SIG-M5 treated with dmso at 0.1 percent for 504 hours (cell line): ENCODE data around the gene NOTO.

Experiments used
- DNase-seq: peaks from one replicate; lab custom pipeline; 2025; ENCODE audit not compliant: unreplicated experiment; lab: John Stamatoyannopoulos, UW

NOTO gene

GRCh38 chr2:73233154-73233931, 31.0 kb downstream of the NOTO start, which contains the start of gene PRADC1:
PRADC1 (minus strand) TSS chr2:73233239; CDS start chr2:73233160, 79 bp downstream.
- peak; percentile 99 for DNase-seq

- DNase-seq = peak; percentile 92
These were observed 31.8 kb downstream of the NOTO start, which contains the start of gene CCT7 for GRCh38 chr2:73233932-73234832. CCT7 (plus strand) TSS chr2:73234308; CDS start chr2:73234379, 71 bp downstream.

DNA sequence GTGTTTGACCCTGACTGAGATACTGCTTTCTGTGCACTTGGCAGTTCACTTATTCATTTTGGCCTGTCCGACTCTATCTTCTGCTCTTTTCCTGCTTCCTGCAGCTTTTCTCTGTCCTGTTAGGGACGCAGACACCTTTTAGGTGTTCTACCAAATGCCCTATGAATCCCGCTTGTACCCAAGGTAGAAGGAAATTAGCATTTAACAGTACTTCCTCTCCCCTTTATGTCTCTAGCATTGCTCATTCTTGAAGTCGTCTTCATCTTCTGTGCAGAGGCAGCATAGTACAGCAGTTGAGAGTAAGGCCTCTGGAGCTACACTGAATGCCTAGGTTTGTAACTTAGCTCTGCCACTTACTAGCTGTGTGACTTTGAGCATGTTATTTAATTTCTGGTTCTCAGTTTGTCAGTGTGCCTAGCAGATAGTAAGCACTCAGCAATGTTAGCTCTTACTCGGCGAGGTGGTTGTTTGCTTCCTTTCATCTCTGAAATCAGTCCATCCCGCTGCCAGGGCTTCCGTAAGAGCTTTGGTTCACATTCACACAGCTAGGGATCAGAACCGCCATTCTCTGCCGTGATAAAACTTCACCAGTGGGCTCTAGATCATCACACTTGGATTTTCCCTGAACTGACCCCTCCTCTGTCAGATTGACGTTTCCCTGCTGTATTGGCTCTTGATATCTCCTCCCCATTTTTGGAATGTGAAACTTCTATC, 33.1 kb downstream of the NOTO start:
- DNase-seq = peak; percentile 48

GRCh38 chr2:73237168-73237567, 34.8 kb downstream of the NOTO start:
- DNase-seq = no peak

DNA sequence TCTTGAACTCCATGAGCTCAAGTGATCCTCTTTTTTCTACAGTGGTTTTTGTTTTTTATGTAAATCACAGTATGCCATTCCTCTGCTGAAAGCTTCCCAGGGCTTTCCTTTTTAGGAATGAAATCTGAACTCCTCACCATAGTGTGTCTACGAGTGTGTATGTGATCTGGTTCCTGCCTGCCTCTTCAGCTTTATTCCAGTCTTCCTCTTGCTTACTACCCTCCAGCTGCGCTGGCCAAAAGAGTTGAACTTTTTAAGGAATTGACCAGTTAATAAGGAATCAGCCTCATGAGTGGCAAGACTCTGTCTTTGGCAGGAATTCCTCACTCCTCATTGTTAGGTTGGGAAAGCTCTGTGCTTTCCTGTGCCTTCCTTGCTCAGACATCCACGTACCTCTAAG, 35.8 kb downstream of the NOTO start:
- no peak for DNase-seq

GRCh38 chr2:73238976-73239375, 36.6 kb downstream of the NOTO start:
- no peak for DNase-seq

DNA sequence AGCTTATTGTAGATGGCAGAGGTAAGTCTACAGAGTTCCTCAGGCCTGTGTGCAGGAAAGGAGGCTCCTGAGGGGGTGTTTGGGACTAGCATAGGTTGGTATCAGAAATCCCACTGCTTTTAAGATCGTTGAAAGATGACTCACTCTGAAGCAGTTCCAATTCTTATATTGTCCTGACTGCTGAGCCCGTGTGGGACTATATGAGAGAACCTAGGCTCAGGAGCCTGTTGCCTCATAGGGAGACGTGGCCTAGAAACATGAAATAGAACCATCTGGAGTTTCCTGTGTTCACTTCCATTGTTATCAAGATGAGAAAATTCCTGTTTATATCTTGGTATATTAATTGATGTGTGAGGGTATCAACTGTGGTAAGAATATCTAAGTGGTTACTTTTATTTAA, 37.4 kb downstream of the NOTO start:
- no peak for DNase-seq

GRCh38 chr2:73243884-73244570, 41.7 kb downstream of the NOTO start:
- no peak for DNase-seq

- DNase-seq = no peak
These were observed 42.2 kb downstream of the NOTO start for GRCh38 chr2:73244580-73244979.

GRCh38 chr2:73246850-73247249, 44.5 kb downstream of the NOTO start:
- no peak for DNase-seq

GRCh38 chr2:73249636-73250035, 47.3 kb downstream of the NOTO start:
- DNase-seq = no peak

DNA sequence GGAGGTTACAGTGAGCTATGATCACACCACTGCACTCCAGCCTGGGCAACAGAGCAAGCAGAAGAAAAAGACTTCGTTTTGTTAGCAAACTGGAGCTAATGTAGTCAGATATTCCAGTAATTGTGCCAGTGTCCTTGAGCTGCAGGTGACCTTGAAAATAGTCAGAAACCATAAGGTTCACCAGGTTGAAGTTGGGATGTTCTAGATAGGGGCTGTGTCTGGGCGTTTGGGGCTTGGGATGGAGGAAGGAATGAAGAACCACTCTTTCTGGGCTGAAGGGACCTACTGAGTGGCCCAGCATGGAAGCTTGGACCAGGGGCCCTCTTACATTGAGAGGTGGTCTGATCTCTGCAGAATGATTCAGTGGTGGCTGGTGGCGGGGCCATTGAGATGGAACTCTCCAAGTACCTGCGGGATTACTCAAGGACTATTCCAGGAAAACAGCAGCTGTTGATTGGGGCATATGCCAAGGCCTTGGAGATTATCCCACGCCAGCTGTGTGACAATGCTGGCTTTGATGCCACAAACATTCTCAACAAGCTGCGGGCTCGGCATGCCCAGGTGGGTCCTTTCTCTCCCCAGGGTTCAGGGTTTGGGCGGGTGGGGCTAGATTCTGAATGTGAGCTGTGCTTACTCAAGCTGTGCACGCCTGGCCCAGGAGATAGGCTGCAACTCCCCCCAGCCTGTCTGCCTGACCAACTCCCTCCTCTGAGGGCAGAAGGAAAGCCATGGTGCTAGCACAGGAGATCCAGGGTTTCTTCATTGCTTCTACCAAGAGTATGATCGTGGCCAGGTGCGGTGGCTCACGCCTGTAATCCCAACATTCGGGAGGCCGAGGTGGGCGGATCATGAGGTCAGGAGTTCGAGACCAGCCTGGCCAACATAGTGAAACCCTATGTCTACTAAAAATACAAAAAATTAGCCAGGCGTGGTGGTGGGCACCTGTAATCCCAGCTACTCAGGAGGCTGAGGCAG, 48.8 kb downstream of the NOTO start:
- DNase-seq = no peak

- DNase-seq = no peak
These were observed 50.1 kb downstream of the NOTO start for GRCh38 chr2:73252238-73253027.

DNA sequence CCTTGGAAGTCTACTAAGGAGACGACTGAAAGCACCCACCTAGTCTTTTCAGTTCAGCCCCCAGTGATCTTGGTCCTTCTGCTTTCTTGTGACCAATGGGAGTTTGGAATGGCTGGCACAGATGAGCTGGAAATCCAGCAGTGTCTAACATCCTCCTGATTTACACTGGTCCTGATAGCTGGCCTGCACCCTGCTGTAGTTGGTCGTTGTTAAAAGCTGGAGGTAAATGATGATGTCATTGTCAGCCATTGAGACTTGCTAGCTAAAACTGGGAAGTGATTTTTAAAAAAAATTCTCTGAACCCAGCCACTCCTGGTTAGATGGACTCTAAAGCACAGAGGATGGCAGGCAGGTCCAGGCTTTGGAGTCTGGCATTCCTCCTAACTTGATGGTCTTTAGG, 51.0 kb downstream of the NOTO start:
- no peak for DNase-seq

- peak; percentile 49 for DNase-seq
These were observed 51.5 kb downstream of the NOTO start for GRCh38 chr2:73253901-73254300.

GRCh38 chr2:73254343-73255006, 52.1 kb downstream of the NOTO start:
- no peak for DNase-seq

DNA sequence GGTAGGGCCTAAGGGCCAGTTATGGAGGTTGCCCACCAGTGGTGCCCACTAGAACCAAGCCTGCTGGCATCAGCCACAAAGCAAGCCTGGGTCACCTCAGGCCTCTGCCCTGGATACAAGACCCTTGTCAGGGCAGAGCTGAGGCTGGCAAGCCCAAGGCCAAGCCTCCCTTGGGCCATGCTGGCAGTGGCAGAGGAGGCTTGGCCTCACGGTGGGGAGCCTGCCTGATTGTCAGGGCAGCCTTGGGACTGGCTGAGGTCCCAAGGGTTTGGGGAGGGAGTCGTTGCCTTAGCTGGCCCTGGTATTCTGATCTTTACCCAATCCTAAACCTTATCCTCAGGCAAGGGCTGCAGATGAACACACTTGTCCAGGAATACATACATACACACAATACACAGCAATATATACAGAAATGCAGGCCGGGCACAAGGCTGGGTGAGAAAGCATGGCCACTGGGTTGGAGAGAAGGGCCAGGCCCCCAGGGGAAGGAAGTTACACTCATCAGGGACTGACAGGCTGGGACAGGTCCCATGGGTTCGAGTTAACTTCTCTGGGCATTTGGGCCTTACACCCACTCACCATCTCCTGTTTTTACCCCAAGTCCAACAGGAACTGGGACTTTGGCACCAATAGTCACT, 52.8 kb downstream of the NOTO start:
- DNase-seq = no peak
